Activated naive CD4-positive, alpha-beta T cell treated with anti-CD3 and anti-CD28 coated beads, Interleukin-2, amount 10 ng/mL, durations not matched to agents 5 hours and 36 hours (primary cell): ENCODE results near the gene MCEE. TPM values are rescaled to one million over a fixed set of nuclear protein-coding genes. Genes with fewer than 3 reads are reported as not detected.

Experiments
- total RNA-seq, 2 experiments: library from RNA; stranded (reverse); gene quantifications; one replicate each; pipeline ENCODE4 v1.2.3, GENCODE V29; 2021

Gene MCEE
- 10 to 100 TPM; 14.4 to 16.3 TPM for total RNA-seq

GRCh38 chr2:71130152-71130904 is at the start of gene MCEE, which contains the start of gene MPHOSPH10:
TSS of gene MCEE (minus strand) at chr2:71130229. CDS start at chr2:71130219, 10 bp downstream.
TSS of gene MPHOSPH10 (plus strand) at chr2:71130634. CDS start at chr2:71130666, 32 bp downstream.

GRCh38 chr2:71068218-71069035 is 61.6 kb downstream of the MCEE start, which contains the start of gene NAGK:
TSS of gene NAGK (plus strand) at chr2:71068648. CDS start at chr2:71068684, 36 bp downstream.

Other genes with a start within 250 kb of the MCEE start
- not detected for gene VAX2, start 229.7 kb downstream of the MCEE start, total RNA-seq
- gene ATP6V1B1, start 194.3 kb downstream of the MCEE start, total RNA-seq: not detected
- gene ANKRD53, start 151.6 kb downstream of the MCEE start, total RNA-seq: not detected
- gene TEX261, start 135.4 kb downstream of the MCEE start, total RNA-seq: 10 to 100 TPM; 45.4 to 50.9 TPM
- 10 to 100 TPM; 83.8 to 87.7 TPM for gene NAGK, start 61.6 kb downstream of the MCEE start, total RNA-seq
- gene MPHOSPH10, start 405 bp upstream of the MCEE start, total RNA-seq: 10 to 100 TPM; 31.8 to 34.1 TPM
- gene PAIP2B, start 96.9 kb upstream of the MCEE start, total RNA-seq: 1 to 10 TPM; 2.2 to 2.6 TPM
- 10 to 100 TPM; 80.3 to 87.2 TPM for gene ZNF638, start 201.6 kb upstream of the MCEE start, total RNA-seq